ENCODE measurements around the gene SLC30A7. TPM values are rescaled to one million over a fixed set of nuclear protein-coding genes. Genes with fewer than 3 reads are reported as not detected.

Gene SLC30A7
- total RNA-seq, 1 experiment from 2014 or later, result 31.4 TPM

DNA sequence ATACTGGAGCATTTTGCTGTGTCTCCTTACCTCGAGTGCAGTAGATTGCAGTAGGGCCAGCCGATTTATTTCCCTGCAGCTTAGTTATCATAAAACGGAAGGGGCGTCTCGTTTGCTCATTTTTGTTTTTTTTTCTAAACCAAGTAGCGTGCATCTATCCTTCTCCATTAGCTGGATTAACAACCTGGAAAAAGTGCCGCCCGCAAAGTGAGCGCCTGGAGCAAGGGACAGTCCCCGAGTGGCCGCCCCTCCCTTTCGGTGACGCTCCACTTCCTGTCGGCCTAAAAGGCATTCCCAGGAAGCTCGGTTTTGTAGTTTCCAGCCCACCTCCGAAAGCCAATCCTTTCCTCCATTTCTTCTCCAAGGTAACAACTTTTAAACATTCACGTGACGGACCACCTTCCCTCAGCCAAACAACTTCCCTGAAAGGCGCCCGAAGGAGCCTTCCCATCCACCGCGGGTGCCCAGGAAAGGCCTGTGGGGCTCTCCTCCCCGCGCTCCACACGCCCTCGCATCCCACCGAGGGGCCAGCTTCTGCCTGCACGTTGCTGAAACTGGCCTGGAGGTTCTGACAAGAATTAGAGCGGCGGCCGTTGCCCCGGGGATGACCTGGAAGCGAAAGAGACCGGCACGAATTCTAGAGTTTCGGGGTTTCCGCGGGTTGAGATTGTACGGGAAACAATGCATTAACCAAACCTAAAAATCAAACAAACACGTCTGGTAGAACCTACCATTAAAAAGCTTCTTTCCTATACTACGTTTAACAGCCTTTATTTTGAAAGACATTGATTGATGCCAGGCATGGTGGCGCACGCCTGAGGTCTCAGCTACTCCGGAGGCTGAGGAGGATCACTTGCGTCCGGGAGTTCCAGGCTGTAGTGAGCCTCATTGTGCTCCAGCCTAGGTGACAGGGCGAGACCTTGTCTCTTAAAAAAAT is 1.0 kb upstream of the SLC30A7 start, which contains the start of gene EXTL2:
TSS of gene EXTL2 (minus strand) at position 240 of the 937 bp plus-strand sequence. CDS start 6,085 bp downstream, outside the sequence.
- POLR2A ChIA-PET (ENCODE audit: low non-redundant PET), result interaction anchor here (0.6 to 0.7 kb wide), 2 partner anchors 9 to 831 kb away, joined by 3 read pairs; no protein-coding TSS in a partner anchor
- intact Hi-C loops (cut with micrococcal nuclease; ENCODE audit: unreplicated experiment), result no loop called here
- BruUV-seq (replicated peaks), result no TSS peak

DNA sequence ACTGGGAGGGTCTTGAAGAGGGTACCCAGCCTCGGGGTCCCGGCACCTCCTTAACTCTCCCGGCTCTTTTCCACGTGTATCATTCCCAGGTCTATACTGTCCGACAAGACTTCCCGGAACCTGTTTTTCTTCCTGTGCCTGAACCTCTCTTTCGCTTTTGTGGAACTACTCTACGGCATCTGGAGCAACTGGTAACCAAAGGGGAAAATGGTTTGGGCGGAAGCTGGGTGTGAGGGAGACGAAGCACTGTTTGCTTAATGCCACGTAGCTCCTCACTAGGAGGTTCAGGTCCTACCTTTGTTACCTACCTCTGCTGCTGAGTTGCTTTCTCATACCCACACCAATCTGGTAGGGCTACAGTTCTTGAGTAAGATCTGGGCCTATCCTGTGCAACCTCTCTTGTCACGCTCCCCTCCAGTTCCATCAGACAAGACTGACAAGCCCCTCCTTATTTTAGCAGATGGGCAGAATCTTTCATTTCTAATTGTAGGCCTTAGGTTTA is 642 bp downstream of the SLC30A7 start:
- Histone ChIP-seq H3K9me3 (ENCODE audit: low read depth, low read length, poor library complexity, severe bottlenecking) (no peaks in the 10 kb centered on the region), H3K4me3 (ENCODE audit: low read depth, low read length, poor library complexity, severe bottlenecking) (peak overlapping the region; percentile 82), H3K4me1 (ENCODE audit: insufficient read depth, low read length, poor library complexity, severe bottlenecking) (peaks cover 19% of the 10 kb centered on the region), H3K27ac (ENCODE audit: low read depth, low read length, poor library complexity, severe bottlenecking) (peak overlapping the region; percentile 87), H3K36me3 (ENCODE audit: insufficient read depth, low read length, poor library complexity, severe bottlenecking) (peaks cover 23% of the 10 kb centered on the region), H3K27me3 (replicated peaks; ENCODE audit: insufficient read depth, low read depth, low read length, poor library complexity) (no peaks in the 10 kb centered on the region)
- BruUV-seq (replicated peaks), result no TSS peak
- intact Hi-C loops (cut with micrococcal nuclease; ENCODE audit: unreplicated experiment), result no loop called here
- no peak for TF ChIP-seq EZH2 (IDR thresholded peaks at IDR 0.05; ENCODE audit: borderline replicate concordance, low read depth, low read length, poor library complexity, severe bottlenecking)
- TF ChIP-seq, protein P1, sequence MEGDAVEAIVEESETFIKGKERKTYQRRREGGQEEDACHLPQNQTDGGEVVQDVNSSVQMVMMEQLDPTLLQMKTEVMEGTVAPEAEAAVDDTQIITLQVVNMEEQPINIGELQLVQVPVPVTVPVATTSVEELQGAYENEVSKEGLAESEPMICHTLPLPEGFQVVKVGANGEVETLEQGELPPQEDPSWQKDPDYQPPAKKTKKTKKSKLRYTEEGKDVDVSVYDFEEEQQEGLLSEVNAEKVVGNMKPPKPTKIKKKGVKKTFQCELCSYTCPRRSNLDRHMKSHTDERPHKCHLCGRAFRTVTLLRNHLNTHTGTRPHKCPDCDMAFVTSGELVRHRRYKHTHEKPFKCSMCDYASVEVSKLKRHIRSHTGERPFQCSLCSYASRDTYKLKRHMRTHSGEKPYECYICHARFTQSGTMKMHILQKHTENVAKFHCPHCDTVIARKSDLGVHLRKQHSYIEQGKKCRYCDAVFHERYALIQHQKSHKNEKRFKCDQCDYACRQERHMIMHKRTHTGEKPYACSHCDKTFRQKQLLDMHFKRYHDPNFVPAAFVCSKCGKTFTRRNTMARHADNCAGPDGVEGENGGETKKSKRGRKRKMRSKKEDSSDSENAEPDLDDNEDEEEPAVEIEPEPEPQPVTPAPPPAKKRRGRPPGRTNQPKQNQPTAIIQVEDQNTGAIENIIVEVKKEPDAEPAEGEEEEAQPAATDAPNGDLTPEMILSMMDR (conservative IDR thresholded peaks at IDR 0.05; ENCODE audit: low read depth, low read length), result no peak
- DNase-seq (ENCODE audit: low spot score), result peak; percentile 45
- POLR2A ChIA-PET (ENCODE audit: low non-redundant PET), result interaction anchor here (0.6 kb wide), 1 partner anchor 536 kb away, joined by 4 read pairs; no protein-coding TSS in a partner anchor
- CTCF ChIA-PET, result no interaction called here

More for the DNA sequence above, 1.0 kb upstream of the SLC30A7 start, which contains the start of gene EXTL2:
- Histone ChIP-seq H3K27me3 (replicated peaks; ENCODE audit: insufficient read depth, low read depth, low read length, poor library complexity) (no peaks in the 10 kb centered on the region), H3K36me3 (ENCODE audit: insufficient read depth, low read length, poor library complexity, severe bottlenecking) (peaks cover 13% of the 10 kb centered on the region), H3K27ac (ENCODE audit: low read depth, low read length, poor library complexity, severe bottlenecking) (peak within 1 kb of the TSS; percentile 87), H3K9me3 (ENCODE audit: low read depth, low read length, poor library complexity, severe bottlenecking) (peaks cover 5% of the 10 kb centered on the region), H3K4me1 (ENCODE audit: insufficient read depth, low read length, poor library complexity, severe bottlenecking) (peaks cover 19% of the 10 kb centered on the region), H3K4me3 (ENCODE audit: low read depth, low read length, poor library complexity, severe bottlenecking) (peak within 1 kb of the TSS; percentile 82)
- DNase-seq (ENCODE audit: low spot score), result peak; percentile 95
- TF ChIP-seq, protein P1 (conservative IDR thresholded peaks at IDR 0.05; ENCODE audit: low read depth, low read length), result no peak
- TF ChIP-seq EZH2 (IDR thresholded peaks at IDR 0.05; ENCODE audit: borderline replicate concordance, low read depth, low read length, poor library complexity, severe bottlenecking), result no peak
- CTCF ChIA-PET, result interaction anchor here (0.5 kb wide), 1 partner anchor 27 kb away, joined by 9 read pairs; no protein-coding TSS in a partner anchor

DNA sequence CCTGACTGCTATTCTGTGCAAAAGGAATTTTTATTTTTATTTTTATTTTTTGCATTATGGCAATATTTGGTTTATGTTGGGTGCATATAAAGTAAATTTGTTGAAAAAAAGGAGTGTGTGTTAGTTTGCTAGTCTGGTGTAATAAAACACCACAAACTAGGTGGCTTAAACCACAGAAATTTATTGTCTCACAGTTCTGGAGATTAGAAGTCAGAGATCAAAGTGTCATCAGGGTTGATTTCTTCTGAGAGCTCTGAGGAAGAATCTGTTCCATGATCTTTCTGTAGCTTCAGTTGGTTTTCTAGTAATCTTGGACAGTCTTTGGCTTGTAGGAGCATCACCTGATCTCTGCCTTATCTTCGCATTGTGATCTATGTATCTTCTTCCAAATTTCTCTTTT is 6.5 kb downstream of the SLC30A7 start:
- no peaks in the 10 kb centered on the region for H3K9me3 ChIP-seq (ENCODE audit: low read depth, low read length, poor library complexity, severe bottlenecking)
- peaks cover 3% of the 10 kb centered on the region for H3K4me1 ChIP-seq (ENCODE audit: insufficient read depth, low read length, poor library complexity, severe bottlenecking)
- intact Hi-C loops (cut with micrococcal nuclease; ENCODE audit: unreplicated experiment), result loop anchor here (5.0 kb wide), 1 partner anchor 50 kb away; no protein-coding TSS in a partner anchor
- no peak for DNase-seq (ENCODE audit: low spot score)
- BruUV-seq (replicated peaks), result no TSS peak
- ChIA-PET POLR2A (ENCODE audit: low non-redundant PET) (no interaction called here), CTCF (no interaction called here)
- TF ChIP-seq EZH2 (IDR thresholded peaks at IDR 0.05; ENCODE audit: borderline replicate concordance, low read depth, low read length, poor library complexity, severe bottlenecking), result no peak
- TF ChIP-seq, protein P1 (conservative IDR thresholded peaks at IDR 0.05; ENCODE audit: low read depth, low read length), result no peak
- H3K36me3 ChIP-seq (ENCODE audit: insufficient read depth, low read length, poor library complexity, severe bottlenecking), result peaks cover 24% of the 10 kb centered on the region
- no peak overlapping the region for H3K27ac ChIP-seq (ENCODE audit: low read depth, low read length, poor library complexity, severe bottlenecking)
- no peak overlapping the region for H3K4me3 ChIP-seq (ENCODE audit: low read depth, low read length, poor library complexity, severe bottlenecking)
- no peaks in the 10 kb centered on the region for H3K27me3 ChIP-seq (replicated peaks; ENCODE audit: insufficient read depth, low read depth, low read length, poor library complexity)
